ENCODE results near the gene FMNL3.
"Not testable (repeated sequence)": the region's sequence is repeated elsewhere in the genome, so short reads cannot be mapped to it uniquely, and the experiment has no call there.

Gene FMNL3

DNA sequence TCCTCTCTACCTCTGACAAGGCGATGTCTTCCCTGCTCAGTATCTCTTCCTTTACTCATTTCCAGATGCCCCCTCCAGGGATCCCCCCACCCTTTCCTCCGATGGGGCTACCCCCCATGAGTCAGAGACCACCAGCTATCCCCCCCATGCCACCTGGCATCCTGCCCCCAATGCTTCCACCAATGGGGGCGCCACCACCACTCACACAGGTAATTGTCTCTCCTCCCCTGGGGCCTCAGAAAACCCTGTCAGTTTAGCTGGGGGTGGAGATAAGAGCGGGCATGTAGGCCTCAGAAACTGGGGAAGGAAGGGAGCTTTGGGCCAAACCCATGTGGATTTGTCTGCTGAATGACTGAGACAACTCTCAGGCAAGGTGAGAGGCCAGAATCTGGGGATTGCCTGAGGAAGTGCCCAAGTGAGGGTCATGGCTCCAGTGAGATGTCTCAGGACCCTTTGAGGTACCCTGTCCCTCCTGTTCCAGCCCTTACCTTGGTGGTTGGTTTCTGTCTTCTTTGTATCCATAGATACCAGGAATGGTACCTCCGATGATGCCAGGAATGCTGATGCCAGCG, 75.8 kb downstream of the FMNL3 start:
- ATAC-seq: no peak
- no peak for DNase-seq

DNA sequence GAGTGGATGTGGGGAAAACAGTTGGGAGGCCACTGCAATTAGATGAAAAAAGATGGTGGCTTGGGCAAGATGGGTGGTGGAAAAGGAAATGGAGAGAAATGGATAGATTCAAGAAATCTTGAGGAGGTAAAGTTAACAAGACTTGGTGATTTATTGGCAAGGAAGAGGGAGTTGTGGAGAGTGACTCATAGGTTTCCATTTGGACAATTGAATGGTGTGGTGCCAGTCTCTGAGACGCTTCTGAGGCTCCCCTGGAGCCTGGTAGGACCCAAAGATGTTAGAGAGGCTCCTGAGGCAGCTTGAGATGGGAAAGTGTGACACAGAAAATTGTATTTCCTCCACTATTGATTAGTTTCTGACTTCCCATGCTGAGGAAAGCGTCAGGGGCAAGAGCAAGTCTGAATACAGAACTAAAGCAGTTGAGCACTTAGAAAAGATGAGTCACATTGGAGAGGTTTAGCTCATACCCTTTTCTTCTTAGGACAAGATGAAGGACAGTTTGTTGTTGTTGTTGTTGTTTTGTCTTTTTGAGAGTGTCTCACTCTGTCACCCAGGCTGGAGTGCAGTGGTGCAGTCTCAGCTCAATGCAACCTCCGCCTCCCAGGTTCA, 79.3 kb downstream of the FMNL3 start:
- no peak for ATAC-seq
- no peak for DNase-seq

DNA sequence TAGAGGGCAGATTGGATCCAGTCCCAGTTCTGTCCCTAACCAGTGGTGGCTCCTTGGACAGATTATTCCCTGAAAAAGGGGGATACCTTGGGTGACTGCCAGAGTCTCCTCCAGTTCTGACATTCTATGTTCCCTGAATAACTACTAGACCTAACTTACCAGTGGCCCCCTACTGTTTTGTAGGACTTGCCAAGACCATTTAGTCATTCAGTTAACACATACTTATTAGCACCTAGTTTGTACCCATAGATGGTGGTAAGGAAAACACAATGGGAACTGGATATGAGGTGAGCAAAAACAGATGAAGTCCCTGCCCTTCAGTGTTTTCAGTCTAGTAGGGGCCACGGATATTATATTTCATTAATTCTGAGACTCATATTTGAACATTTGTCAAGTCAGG, 80.4 kb downstream of the FMNL3 start:
- DNase-seq: no peak
- no peak for ATAC-seq

DNA sequence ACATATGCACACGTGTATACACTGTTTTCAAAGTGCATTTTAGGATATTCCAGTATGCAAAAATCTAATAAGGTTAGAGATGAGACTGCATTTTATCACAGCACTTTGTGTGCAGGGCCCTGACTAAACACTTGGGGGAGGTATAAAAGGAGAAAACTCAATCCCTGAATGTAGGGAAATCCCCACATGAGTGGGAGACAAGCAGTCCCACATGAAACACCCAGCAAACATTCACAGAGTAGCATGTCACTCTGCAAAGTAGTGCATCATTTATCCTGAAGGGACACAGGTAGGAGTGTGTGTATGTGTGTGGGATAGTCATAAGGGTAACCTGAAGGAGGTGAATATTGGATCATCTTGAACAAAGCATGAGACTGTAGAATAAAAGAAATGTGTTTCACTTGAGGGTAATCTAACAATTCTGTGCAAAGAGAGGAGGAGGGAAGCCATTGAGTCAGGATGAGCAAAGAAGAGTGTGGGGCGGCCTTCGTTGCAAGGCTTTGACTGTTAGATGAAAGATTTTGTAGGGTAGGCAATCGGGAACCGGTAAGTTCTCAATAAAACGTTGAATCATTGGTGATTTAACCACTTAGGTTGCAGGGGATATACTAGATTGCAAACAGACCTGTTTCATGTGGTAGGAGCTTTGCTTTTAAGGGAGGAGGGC, 80.9 kb downstream of the FMNL3 start:
- DNase-seq (no peak), ATAC-seq (peak; percentile 33)

DNA sequence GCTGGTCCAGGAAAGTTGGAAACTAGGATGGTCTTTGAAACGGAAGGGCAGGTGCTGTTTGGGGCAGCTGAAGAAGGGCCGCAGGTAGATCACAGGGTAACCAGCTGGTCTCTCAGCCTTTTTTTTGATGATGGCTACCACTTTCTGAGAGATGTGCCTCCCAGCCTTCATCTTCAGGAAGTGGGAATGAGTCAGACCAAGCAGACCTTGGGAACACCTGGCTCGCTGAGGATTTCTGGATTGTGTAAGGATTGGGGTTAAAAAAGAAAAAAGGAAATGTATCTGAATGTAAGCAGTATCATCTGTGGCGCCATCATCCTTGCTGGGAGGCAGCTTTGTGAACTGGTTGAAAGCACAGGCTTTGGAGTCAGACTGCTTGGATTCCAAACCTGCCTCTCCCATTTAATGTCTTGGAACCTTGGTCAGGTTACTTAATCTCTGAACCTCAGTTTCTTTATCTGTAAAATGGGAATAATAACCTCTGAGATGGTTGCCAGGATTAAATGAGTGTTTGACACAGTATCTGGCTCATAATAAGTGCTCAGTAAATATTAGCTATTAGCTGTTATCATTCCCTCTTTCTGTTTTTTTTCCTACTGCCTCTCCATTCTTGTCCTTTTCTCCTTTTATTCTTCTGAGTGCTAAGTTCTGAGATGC, 82.2 kb downstream of the FMNL3 start:
- no peak for DNase-seq
- no peak for ATAC-seq

DNA sequence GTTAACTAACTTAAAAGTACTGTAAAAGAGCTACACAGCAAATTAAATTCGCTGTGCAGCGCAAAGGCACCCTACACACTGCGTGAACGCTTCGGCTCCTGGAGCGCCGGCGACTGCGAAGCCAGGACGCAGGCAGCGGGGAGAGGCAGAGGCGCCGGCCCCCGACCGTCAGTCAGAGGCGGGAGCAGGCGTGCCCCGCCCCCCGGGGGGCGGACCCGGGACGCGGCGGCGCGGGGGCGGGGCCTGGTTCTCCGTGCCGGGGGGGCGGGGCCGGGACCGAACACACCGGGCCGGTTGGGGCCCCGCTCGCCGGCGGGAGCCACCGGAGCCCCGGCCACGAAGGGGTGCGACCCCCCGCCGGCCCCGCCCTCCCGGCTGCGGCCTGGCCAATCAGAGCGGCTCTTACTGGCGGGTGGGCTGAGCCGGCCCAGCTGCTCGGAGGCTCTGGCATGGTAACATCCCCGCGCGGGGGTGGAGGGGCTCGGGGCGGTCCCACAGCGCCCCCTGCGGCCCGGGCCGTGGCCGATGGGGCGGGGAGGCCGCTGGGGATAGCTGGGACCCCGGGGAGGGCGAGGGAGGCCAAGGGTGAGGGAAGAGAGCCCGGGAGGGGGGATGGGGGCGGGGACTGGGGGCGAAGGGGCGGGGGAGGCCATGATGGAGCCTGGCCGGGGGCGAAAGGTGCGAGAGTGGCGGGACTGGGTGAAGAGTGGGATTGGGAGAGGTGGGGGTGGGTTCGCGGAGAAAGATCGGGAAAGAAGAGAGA, 83.9 kb downstream of the FMNL3 start, which contains the start of gene PRPF40B:
TSS of gene PRPF40B (plus strand) at position 420 of the 763 bp plus-strand sequence. CDS start at position 450, 30 bp downstream.
- ATAC-seq: peak; percentile 77
- DNase-seq: peak; percentile 90

DNA sequence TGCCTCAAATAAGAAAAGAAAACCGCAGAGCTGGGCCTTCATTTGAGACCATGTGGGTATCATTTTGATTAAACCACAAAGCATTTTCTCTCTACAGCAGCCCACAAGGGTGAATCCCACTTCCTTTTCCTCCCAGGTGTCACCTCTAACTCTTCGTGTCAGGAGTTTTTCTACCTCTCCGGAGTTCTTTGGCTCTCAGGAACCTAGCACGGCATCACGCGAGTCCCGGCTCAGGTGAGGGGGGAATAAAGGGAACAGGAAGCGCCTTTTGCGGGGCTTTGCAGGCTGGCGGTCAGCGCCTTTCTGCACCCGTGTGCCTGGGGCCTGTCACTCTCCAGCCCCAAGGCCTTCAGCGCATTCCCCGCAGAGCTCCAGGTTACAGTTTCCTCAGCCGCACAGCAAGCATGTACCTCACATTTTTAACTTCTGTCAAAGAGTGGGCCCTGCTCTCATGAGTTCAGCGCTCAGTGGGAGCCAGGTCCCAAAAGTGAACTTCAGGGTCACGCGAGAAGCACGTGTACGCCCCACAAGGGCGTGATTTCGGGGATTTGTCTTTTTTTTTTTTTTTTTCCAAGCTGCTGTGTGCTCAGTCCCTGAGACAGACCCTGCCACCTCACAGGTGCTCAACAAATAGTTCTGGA, 84.6 kb downstream of the FMNL3 start:
- DNase-seq (peak; percentile 55), ATAC-seq (peak; percentile 47)

DNA sequence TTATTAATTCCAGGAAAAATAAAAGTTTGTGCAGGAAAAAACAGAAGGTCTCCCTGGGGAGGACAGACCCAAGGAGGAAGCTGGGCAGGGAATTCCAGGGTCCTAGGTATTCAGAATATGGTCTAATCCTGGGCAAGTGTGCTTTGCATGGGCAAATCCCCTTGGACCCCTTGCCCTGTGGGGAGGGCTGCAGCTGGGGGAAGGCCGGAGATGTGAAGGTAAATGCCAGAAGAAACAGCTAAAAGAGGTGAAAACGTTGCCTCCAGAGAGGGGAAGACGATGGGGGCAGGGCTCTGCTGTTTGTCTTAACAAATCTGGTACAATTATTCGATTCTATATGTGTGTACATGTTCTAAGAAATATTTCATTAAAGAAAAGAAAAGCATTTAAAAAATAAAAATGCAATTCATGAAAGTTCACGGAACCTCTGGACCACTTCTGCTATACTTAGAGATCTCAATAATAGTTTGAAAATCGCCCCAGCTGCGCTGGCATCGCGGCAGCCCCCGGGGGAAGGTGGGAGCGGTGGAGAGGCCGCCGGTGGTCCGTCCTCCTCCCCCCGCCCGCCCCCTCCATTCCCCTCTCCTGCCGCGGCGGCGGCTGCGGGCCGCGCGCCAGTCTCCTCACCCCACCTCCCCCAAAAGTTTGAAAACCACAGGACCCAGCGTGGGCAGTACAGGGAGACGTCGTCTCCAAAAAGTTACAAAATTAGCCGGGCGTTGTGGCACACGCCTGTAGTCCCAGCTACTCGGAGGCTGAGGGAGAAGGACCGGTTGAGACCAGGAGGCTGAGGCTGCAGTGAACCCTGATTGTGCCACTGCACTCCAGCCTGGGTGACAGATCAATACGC, 85.3 kb downstream of the FMNL3 start:
- no peak for ATAC-seq

DNA sequence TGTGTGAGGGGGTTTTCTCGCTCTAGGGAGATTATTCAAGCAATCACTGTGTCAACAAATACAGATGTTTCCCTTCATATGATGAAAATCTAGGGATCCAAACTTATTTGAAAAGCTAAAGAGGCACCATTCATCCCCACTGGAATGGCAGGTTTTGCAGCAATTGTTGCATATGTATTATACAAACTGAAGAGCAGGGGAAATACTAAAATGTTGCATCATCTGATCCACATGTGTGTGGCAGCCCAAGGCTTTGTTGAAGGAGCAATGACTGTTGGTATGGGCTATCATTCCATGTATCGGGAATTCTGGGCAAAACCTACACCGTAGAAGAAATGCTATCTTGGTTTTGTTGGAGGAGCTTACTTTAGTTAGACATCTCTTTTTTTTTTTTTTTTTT, 87.9 kb downstream of the FMNL3 start:
- no peak for DNase-seq
- no peak for ATAC-seq

More for the DNA sequence above, 85.3 kb downstream of the FMNL3 start:
- DNase-seq: no peak

DNA sequence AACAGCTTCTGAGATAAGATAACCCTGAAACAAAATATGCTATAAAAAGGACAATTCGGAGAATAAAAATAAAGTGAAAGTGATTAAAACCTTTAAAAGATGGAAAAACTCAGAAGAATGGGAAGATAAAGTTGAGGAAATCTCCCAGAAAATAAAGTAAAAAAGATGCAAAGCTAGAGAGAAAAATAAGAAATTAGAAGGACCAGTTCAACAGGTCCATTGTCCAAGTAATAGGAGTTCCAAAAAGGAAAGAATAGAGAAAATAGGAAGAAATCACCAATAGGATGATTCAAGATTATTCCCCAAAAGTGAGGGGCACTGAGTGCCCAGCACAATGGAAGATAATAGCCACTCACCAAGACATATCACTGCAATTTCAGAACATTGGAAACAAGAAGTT, 88.6 kb downstream of the FMNL3 start:
- no peak for ATAC-seq
- no peak for DNase-seq

DNA sequence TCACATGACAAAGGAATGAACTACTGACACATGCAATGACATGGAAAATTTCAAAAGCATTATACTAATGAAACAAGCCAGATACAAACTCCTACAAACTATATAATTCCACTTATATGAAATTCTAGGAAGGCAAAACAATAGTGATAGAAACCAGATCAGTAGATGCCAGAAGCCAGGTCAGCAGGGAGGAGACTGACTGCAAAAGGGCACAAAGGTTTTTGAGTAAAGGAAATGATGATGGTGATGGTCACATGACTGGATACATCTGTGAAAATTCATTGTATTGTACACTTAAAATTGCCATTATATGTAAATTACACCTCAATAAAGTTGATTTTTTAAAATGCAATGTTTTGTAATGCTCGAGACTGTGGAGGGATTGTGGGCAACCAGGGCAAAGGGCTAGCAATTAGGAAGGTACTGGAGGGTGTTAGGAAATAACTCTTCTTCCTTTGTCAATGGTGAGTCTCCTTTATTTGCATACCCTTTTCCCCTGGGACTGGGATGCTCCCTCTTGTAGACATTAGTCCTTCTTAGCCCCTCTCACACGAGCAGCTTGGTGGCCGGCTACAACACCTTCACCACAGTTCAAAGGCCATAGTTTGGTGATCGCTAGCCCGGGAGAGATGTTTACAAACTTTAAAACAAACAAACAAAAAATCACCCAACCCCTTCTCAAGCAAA, 90.5 kb downstream of the FMNL3 start:
- ATAC-seq (no peak), DNase-seq (no peak)

DNA sequence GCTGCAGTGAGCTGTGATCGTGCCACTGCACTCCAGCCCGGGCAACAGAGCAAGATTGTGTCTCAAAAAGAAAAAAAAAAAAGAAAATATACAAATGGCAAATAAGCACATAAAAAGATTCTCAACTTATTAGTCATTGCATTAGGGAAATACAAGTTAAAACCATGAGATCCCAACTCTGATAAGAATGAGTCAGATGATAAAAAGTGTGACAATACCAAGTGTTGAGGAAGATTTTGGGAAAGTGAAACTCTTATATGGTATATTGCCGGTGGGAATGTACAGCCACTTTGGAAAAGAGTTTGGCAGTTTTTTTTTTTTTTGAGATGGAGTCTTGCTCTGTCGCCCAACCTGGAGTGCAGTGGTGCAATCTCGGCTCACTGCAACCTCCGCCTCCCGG, 91.5 kb downstream of the FMNL3 start:
- DNase-seq: no peak
- no peak for ATAC-seq

DNA sequence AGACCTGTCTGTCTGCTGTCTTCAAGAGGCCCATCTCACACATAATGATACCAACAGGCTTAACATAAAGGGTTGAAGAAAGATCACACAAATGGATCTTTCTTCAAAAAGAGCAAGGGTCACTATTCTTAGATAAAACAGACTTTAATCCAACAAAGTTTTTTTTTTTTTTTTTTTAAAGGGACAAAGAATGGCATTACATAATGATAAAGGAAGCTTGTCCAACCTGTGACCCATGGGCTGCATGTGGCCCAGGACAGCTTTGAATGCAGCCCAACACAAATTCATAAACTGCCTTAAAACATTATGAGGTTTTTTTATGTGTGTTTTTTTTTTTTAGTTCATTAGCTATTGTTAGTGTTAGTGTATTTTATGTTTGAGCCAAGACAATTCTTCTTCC, 95.0 kb downstream of the FMNL3 start:
- no peak for ATAC-seq

DNA sequence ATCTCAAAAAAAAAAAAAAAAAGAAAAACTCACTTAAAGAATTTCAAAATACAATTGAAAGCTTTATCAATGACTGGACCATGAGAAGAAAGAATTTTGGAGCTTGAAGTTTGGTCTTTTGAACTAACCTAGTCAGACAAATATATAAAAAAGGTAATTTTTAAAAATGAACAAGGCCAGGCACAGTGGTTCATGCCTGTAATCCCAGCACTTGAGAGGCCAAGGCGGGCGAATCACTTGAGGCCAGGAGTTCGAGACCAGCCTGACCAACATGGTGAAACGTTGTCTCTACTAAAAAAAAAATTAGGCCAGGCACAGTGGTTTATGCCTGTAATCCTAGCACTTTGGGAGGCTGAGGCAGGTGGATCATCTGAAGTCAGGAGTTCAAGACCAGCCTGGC, 96.4 kb downstream of the FMNL3 start:
- not testable (repeated sequence) for DNase-seq, ATAC-seq

More for the DNA sequence above, 95.0 kb downstream of the FMNL3 start:
- DNase-seq: no peak

DNA sequence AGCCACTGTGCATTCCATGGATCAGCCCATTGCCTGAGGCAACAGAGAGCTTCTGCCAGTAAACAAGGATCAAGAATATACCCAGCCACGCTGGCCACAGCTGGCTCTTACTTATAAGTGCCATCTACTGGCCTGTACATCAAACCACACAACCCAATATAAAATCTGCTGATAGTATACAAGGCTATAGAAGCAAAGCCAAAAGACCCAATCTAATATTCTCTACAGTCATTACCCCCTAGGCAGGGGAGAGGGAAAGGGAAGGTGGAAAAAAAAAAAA, 97.4 kb downstream of the FMNL3 start:
- DNase-seq: no peak
- no peak for ATAC-seq

DNA sequence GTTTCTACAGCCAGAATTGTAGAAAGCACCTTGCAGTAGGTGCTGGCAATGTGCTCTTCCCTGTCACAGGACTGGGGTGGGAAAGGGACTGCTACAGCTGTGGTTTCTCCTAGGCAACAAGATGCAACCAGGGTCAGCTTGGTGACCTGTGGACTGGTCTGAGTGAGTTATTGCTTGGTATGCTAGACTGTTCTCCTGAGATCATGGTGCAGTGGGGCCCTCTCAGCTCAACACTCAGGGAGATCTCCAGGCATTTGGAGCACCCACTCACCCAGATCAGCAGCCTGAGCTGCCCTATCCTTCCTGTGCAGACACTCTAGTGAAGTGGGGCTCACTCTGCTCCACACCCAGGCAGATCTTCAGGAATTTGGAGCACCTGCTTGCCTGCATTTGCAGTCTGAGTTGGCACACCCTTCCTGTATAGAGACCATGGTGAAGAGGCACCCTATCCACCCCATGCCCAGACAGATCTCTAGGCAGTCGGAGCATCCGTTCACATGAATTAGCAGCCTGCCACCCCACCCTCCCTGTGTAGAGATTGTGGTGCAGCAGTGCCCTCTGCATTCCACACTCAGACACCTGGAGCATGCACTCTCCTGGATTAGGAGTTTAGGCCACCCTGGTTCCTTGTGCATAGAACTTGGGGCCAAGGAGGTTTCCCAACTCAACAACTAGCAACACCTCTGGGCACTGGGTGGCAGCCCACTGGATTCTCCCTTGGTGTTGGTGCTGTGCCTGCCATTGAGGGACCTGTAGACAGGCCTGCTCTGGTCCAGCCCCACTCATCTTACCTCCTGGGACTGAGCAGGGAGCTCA, 97.9 kb downstream of the FMNL3 start:
- ATAC-seq (no peak), DNase-seq (no peak)

DNA sequence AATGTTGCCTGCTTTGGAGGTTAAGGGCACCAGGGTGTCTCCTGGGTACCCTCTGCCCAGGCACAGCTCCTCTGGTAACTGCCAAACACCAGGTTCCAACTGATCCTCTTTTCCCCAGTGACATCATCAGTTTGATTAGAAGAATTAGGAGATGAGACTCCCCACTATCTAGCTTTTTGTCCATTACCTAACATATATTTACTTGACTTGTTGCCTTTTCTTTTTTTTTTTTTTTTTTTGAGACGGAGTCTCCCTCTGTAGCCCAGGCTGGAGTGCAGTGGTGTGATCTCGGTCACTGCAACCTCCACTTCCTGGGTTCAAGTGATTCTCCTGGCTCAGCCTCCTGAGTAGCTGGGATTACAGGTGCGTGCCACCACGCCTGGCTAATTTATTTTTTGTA, 101.7 kb downstream of the FMNL3 start, which contains the start of gene FAM186B:
TSS of gene FAM186B (minus strand) at position 101 of the 400 bp plus-strand sequence. CDS start 162 bp downstream, outside the sequence.
- ATAC-seq: not testable (repeated sequence)

DNA sequence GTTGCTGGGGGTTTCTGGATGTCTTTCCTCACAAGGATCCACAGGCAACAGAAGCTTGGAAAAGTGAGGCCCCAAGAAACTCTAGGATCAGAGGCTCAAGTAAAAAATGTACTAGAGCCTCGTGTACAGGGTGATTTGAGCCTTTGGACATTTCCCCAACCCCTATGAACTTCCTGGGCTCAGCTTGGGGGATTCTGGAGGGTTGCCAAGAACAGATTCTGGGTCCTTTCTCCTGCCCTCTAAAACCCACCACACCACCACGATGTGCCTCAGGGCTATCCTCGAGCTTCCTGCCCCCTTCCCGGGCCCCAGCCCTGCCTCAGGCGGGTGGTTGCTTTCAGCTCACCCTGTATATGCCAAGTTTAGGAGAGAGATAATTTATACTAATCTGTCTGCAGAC, 102.3 kb downstream of the FMNL3 start:
- ATAC-seq: no peak
- no peak for DNase-seq

More for the DNA sequence above, 101.7 kb downstream of the FMNL3 start, which contains the start of gene FAM186B:
- not testable (repeated sequence) for DNase-seq

DNA sequence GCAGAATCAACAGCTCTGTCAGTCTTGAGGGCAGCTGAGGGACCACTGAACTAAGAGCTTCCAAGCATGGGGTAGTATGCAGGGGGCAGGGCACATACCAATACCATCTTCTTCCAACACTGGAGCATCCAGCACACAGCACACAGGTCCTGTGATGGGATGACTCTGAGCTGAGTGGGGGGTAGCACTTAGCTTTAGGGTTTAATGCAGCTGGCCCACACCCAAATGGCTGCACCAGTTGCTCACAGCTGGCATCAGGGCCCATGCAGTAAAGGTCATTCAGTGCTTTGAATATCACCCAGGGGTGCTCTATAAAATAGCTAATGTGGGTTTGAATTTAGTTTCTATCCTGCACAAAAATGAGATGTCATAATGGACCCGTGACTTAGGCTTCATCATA, 103.5 kb downstream of the FMNL3 start:
- ATAC-seq: no peak
- DNase-seq: no peak

All from stimulated activated naive CD8-positive, alpha-beta T cell treated with anti-CD3 and anti-CD28 coated beads, Interleukin-15, Interleukin-2, amounts not matched to agents 100 U/mL and 50 U/mL, for 24 hours (primary cell).